Measurements from ENCODE around the gene TMX3. TPM values are rescaled to one million over a fixed set of nuclear protein-coding genes. Genes with fewer than 3 reads are reported as not detected.

TMX3 gene
- polyA plus RNA-seq, 1 experiment, result 30.3 TPM

DNA sequence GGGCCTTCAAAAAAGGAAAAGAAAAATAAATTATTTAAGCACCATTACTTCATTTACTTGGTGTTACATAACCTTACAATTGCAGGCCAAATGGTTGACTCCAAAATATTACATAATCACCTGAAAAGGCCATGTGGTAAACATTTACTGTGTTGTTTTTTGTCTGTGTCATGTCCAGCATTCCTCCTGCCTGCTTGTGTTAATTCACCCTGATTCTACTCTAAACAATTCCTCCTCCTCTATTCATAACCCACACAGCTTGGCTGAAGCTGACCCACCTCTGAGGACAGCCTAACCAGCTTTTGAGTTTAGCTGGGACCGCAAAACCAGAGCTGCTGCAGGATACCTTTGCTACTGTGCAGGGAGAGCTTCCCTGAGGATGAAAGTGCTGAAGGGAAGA lies 35.4 kb downstream of the TMX3 start:
- Histone ChIP-seq H3K27me3 (ENCODE audit: control insufficient read depth, insufficient read depth, low read length) (no peaks in the 10 kb centered on the region), H3K36me3 (ENCODE audit: control insufficient read depth, insufficient read depth, low read length) (peaks cover 3% of the 10 kb centered on the region), H3K4me3 (ENCODE audit: low read depth, low read length) (no peak overlapping the region)
- ChIA-PET POLR2A (no interaction called here), CTCF (interaction anchor here (0.6 kb wide), 1 partner anchor 210 kb away, joined by 4 read pairs; no protein-coding TSS in a partner anchor)
- TF ChIP-seq, protein P1, sequence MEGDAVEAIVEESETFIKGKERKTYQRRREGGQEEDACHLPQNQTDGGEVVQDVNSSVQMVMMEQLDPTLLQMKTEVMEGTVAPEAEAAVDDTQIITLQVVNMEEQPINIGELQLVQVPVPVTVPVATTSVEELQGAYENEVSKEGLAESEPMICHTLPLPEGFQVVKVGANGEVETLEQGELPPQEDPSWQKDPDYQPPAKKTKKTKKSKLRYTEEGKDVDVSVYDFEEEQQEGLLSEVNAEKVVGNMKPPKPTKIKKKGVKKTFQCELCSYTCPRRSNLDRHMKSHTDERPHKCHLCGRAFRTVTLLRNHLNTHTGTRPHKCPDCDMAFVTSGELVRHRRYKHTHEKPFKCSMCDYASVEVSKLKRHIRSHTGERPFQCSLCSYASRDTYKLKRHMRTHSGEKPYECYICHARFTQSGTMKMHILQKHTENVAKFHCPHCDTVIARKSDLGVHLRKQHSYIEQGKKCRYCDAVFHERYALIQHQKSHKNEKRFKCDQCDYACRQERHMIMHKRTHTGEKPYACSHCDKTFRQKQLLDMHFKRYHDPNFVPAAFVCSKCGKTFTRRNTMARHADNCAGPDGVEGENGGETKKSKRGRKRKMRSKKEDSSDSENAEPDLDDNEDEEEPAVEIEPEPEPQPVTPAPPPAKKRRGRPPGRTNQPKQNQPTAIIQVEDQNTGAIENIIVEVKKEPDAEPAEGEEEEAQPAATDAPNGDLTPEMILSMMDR (IDR thresholded peaks at IDR 0.05; ENCODE audit: insufficient read depth, low read depth, low read length), result no peak
- DNase-seq (ENCODE audit: low read depth), result peak; percentile 74

DNA sequence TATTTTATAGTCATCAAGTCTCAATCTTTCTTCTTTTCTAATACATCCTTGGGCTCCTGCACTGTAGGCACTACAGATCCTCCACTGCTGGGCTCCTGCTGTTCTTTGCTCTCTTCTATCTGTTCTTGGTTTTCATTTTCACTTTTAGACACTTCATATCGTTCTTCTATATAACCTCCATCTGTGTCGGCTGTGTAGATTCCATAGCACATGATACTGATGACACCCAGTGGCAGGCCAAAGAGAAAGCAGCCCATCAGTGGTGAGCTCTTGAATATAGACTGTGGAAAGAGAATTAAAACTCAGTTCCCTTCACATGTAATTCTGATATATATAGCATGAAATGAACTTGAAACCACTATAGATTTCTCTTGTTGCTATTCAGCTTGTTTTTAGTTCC lies 38.0 kb downstream of the TMX3 start:
- no peak for DNase-seq (ENCODE audit: low read depth)
- ChIA-PET CTCF (interaction anchor here (0.7 to 1.5 kb wide), 6 partner anchors 10 to 1476 kb away, joined by 3 to 5 read pairs (median 4); no protein-coding TSS in a partner anchor), POLR2A (no interaction called here)
- TF ChIP-seq, protein P1 (IDR thresholded peaks at IDR 0.05; ENCODE audit: insufficient read depth, low read depth, low read length), result peak; percentile 46
- Histone ChIP-seq H3K27me3 (ENCODE audit: control insufficient read depth, insufficient read depth, low read length) (no peaks in the 10 kb centered on the region), H3K36me3 (ENCODE audit: control insufficient read depth, insufficient read depth, low read length) (peaks cover 3% of the 10 kb centered on the region), H3K4me3 (ENCODE audit: low read depth, low read length) (no peak overlapping the region)

DNA sequence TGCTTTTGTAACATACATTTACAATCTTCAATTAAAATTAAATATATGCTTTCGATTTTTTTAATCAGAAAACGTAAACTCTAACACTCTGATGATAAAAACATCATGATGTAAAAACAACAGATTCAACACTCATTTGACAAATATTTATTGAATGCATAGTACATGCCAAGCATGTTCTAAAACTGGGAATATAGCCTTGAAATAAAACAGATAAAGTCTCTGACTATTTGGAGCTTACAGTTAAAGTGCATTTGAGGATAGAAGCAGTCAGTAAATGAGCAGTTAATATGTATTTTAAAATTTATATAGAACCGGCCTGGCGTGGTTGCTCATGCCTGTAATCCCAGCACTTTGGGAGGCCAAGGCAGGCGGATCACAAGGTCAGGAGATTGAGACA lies 47.8 kb downstream of the TMX3 start:
- ChIA-PET POLR2A (no interaction called here), CTCF (interaction anchor here (1.6 kb wide), 1 partner anchor 1450 kb away, joined by 4 read pairs; no protein-coding TSS in a partner anchor)
- no peak overlapping the region for H3K4me3 ChIP-seq (ENCODE audit: low read depth, low read length)
- TF ChIP-seq, protein P1 (IDR thresholded peaks at IDR 0.05; ENCODE audit: insufficient read depth, low read depth, low read length), result no peak
- H3K36me3 ChIP-seq (ENCODE audit: control insufficient read depth, insufficient read depth, low read length), result no peaks in the 10 kb centered on the region
- DNase-seq (ENCODE audit: low read depth), result no peak
- H3K27me3 ChIP-seq (ENCODE audit: control insufficient read depth, insufficient read depth, low read length), result no peaks in the 10 kb centered on the region

DNA sequence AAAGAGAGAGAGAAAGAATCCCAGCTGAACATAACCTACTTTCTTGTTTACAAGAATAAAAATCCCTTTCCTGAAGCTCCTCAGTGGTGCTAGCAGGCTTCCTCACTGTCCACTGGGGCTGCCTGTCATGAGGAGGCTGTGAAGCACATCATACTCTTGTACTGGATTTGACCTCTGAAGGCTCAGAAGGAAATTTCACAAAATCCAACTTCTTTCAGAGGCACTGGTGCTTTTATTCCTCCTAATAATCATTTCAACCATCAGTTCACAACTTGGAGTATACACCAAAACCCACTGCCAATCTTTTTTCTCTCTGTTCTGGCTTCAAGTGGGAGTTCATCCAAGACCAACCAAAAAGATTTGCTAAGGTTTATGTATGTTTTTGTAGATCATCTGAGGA lies 48.5 kb downstream of the TMX3 start:
- H3K36me3 ChIP-seq (ENCODE audit: control insufficient read depth, insufficient read depth, low read length), result no peaks in the 10 kb centered on the region
- TF ChIP-seq, protein P1 (IDR thresholded peaks at IDR 0.05; ENCODE audit: insufficient read depth, low read depth, low read length), result no peak
- no peak for DNase-seq (ENCODE audit: low read depth)
- ChIA-PET POLR2A (no interaction called here), CTCF (interaction anchor here (0.5 to 1.6 kb wide), 2 partner anchors 305 to 1449 kb away, joined by 3 to 4 read pairs; no protein-coding TSS in a partner anchor)
- no peak overlapping the region for H3K4me3 ChIP-seq (ENCODE audit: low read depth, low read length)
- H3K27me3 ChIP-seq (ENCODE audit: control insufficient read depth, insufficient read depth, low read length), result no peaks in the 10 kb centered on the region

DNA sequence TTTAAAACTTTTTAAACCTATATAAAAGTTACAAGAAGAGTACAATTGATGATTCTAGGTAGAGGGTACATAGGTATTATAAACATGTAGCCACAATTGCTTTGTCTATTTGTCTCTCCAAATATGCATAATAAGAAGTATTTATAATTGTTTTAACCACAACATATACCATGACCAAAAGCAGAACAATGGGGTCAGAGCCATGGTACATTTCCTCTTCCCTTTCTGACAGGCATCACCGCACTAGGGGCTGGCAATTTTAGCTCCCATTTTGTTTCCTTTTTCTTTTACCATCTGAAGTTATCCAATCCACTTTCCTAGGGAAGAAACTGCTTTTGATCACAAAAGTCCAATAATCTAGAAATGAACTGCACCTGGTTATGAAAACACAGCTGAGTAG lies 49.3 kb downstream of the TMX3 start:
- Histone ChIP-seq H3K4me3 (ENCODE audit: low read depth, low read length) (no peak overlapping the region), H3K36me3 (ENCODE audit: control insufficient read depth, insufficient read depth, low read length) (no peaks in the 10 kb centered on the region), H3K27me3 (ENCODE audit: control insufficient read depth, insufficient read depth, low read length) (no peaks in the 10 kb centered on the region)
- ChIA-PET CTCF (interaction anchor here (0.5 to 1.6 kb wide), 2 partner anchors 304 to 1448 kb away, joined by 3 to 4 read pairs; no protein-coding TSS in a partner anchor), POLR2A (no interaction called here)
- DNase-seq (ENCODE audit: low read depth), result no peak
- TF ChIP-seq, protein P1 (IDR thresholded peaks at IDR 0.05; ENCODE audit: insufficient read depth, low read depth, low read length), result no peak

Measured in BJ (cell line).